ENCODE results near the gene RNF181. TPM values are rescaled to one million over a fixed set of nuclear protein-coding genes. Genes with fewer than 3 reads are reported as not detected.
A peak's percentile ranks its signal among the peaks of the same experiment; 100 is the strongest.

Gene RNF181
- total RNA-seq, 1 experiment from 2014 or later = 77.5 TPM

- no peak; the same call in 1 of the 2 replicates for TF ChIP-seq ELF1 (IDR thresholded peaks at IDR 0.05; ENCODE audit: borderline replicate concordance, low read depth)
- peak; percentile 70 for TF ChIP-seq CBX3 (IDR thresholded peaks at IDR 0.05; ENCODE audit: low read depth)
- TF ChIP-seq EGR1 (IDR thresholded peaks at IDR 0.05; ENCODE audit: low read depth) = peak; percentile 74
- TF ChIP-seq FOSL1 (IDR thresholded peaks at IDR 0.05; ENCODE audit: low read depth) = no peak
- TF ChIP-seq CEBPB (IDR thresholded peaks at IDR 0.05; ENCODE audit: low read depth) = no peak; the same call in 1 of the 2 replicates
- TF ChIP-seq, protein P1, sequence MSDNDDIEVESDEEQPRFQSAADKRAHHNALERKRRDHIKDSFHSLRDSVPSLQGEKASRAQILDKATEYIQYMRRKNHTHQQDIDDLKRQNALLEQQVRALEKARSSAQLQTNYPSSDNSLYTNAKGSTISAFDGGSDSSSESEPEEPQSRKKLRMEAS (IDR thresholded peaks at IDR 0.05) = peak; percentile 56
- TF ChIP-seq JUND (IDR thresholded peaks at IDR 0.05) = no peak
- peak; percentile 57; the same call in 1 of the 2 replicates for TF ChIP-seq SRF (IDR thresholded peaks at IDR 0.05; ENCODE audit: low read depth)
- peak; percentile 25; the same call in 1 of the 2 replicates for TF ChIP-seq RAD21 (IDR thresholded peaks at IDR 0.05; ENCODE audit: low read depth)
Measured at GRCh38 chr2:85561280-85562212, 34.0 kb upstream of the RNF181 start, which contains the start of gene GGCX (continued).

GRCh38 chr2:85564144-85564563 lies 31.4 kb upstream of the RNF181 start:
- TF ChIP-seq EZH2 (IDR thresholded peaks at IDR 0.05) = no peak
- CTCF ChIA-PET = no interaction called here
- peaks cover 16% of the 10 kb centered on the region for H3K79me2 ChIP-seq (ENCODE audit: insufficient read depth, low read length)
- no peak for DNase-seq (ENCODE audit: low read depth, low spot score)
- no peaks in the 10 kb centered on the region for H3K9me3 ChIP-seq (ENCODE audit: control insufficient read depth in 1 of 2, insufficient read depth in 1 of 2, low read depth in 1 of 2, low read length in 2 of 2)
- BruUV-seq (replicated peaks) = no TSS peak
- no peak overlapping the region for H2AFZ ChIP-seq (ENCODE audit: low read depth, low read length, poor library complexity, severe bottlenecking)
- no peak overlapping the region for H3K4me2 ChIP-seq (ENCODE audit: low read length)
- ATAC-seq = no peak
- H3K4me3 ChIP-seq (replicated peaks in 1 of 2; ENCODE audit: low read depth in 1 of 2, low read length in 2 of 2) = no peak overlapping the region
- POLR2A ChIA-PET = no interaction called here
- peaks cover 2 to 15% of the 10 kb centered on the region in 2 experiments; a peak in 3 of 4 replicates for H3K4me1 ChIP-seq (ENCODE audit: control insufficient read depth in 1 of 2, insufficient read depth in 2 of 2, low read length in 2 of 2)
- H3K9me2 ChIP-seq (ENCODE audit: insufficient read depth) = no peaks in the 10 kb centered on the region
- intact Hi-C loops (cut with micrococcal nuclease) = no loop called here
- H3K9ac ChIP-seq (ENCODE audit: low read length) = no peak overlapping the region
- H3K36me3 ChIP-seq (ENCODE audit: control insufficient read depth in 1 of 2, insufficient read depth in 2 of 2, low read length in 2 of 2) = no peaks in the 10 kb centered on the region
- H3K27me3 ChIP-seq (ENCODE audit: insufficient read depth, low read length) = no peaks in the 10 kb centered on the region
- RAD21 ChIA-PET (ENCODE audit: low non-redundant PET in 1 of 2, low total read pairs in 2 of 2, uncharacterized antibody in 2 of 2, unreplicated experiment in 2 of 2) = interaction anchor here in 1 of 2 experiments (1.1 kb wide), 1 partner anchor 13 kb away, joined by 4 read pairs; the partner anchor contains the start of gene VAMP8
- no peak overlapping the region for H3K27ac ChIP-seq (ENCODE audit: low read depth, low read length)
- no peaks in the 10 kb centered on the region for H4K20me1 ChIP-seq (ENCODE audit: insufficient read depth)
